HepG2 (cell line): Measurements from ENCODE around the gene ST14. TPM values are rescaled to one million over a fixed set of nuclear protein-coding genes. Genes with fewer than 3 reads are reported as not detected.

Experiments
- ISL2 ChIP-seq: sonication (generic); formaldehyde crosslinking; IDR thresholded peaks from 2 replicates; pipeline ENCODE4 v1.5.0; 2020; ENCODE audit warnings: missing genetic modification reagents
- KDM3A ChIP-seq: IDR thresholded peaks from 2 replicates; pipeline ENCODE4 v1.6.1; 2018; ENCODE audit warnings: low read depth, missing compliant biosample characterization
- MED1 ChIP-seq: sonication (generic); formaldehyde crosslinking; IDR thresholded peaks from 2 replicates; pipeline ENCODE4 v1.4.0; 2020; ENCODE audit warnings: missing genetic modification reagents
- RBAK ChIP-seq: sonication (generic); formaldehyde crosslinking; IDR thresholded peaks from 2 replicates; pipeline ENCODE4 v1.5.1; 2020; ENCODE audit warnings: mild to moderate bottlenecking, missing genetic modification reagents
- SIX1 ChIP-seq: sonication (generic); formaldehyde crosslinking; IDR thresholded peaks from 2 replicates; pipeline ENCODE4 v1.4.0; 2020; ENCODE audit warnings: missing genetic modification reagents, borderline replicate concordance
- THYN1 ChIP-seq: sonication (generic); formaldehyde crosslinking; IDR thresholded peaks from 2 replicates; pipeline ENCODE4 v1.8.1; 2023; ENCODE audit warnings: low read depth, mild to moderate bottlenecking, moderate library complexity, missing genetic modification reagents, borderline replicate concordance
- ZBTB7B ChIP-seq: sonication (generic); formaldehyde crosslinking; IDR thresholded peaks from 2 replicates; pipeline ENCODE4 v1.4.0; 2020; ENCODE audit warnings: missing genetic modification reagents
- ZNF205 ChIP-seq: IDR thresholded peaks from 2 replicates; pipeline ENCODE4 v1.6.1; 2018; ENCODE audit warnings: missing biosample characterization, missing genetic modification reagents
- ZNF225 ChIP-seq: sonication (generic); formaldehyde crosslinking; IDR thresholded peaks from 2 replicates; pipeline ENCODE4 v1.4.0; 2020; ENCODE audit warnings: mild to moderate bottlenecking, missing genetic modification reagents
- ZNF468 ChIP-seq: sonication (generic); formaldehyde crosslinking; IDR thresholded peaks from 2 replicates; pipeline ENCODE4 v1.8.0; 2022; ENCODE audit warnings: mild to moderate bottlenecking, moderate library complexity, missing genetic modification reagents
- ZNF713 ChIP-seq: sonication (generic); formaldehyde crosslinking; IDR thresholded peaks from 2 replicates; pipeline ENCODE4 v1.4.0; 2020; ENCODE audit warnings: mild to moderate bottlenecking, missing genetic modification reagents
- polyA plus RNA-seq, 8 experiments: library from polyadenylated mRNA; depleted of rRNA in 3 of 8; stranded (reverse) in 7 of 8; unstranded in 1 of 8; fragments of >200 nt; fragmentation: Illumina TruSeq in 4 of 8; extraction: Trizol in 4 of 8; gene quantifications; 2 replicates each; pipeline versions ENCODE4 v1.2.1 to v1.2.3, GENCODE V29; 2011 to 2016; ENCODE audit warnings: low read depth in 4 of 8, missing spikeins in 1 of 8, mixed read lengths in 1 of 8; ENCODE audit not compliant: insufficient read depth in 1 of 8
- total RNA-seq, 5 experiments: library from RNA; depleted of rRNA; stranded (reverse); fragments of >200 nt; fragmentation: Illumina TruSeq; extraction: Trizol; gene quantifications; 2 replicates each; pipeline ENCODE4 v1.2.3, GENCODE V29; 2016; ENCODE audit warnings: low read depth in 1 of 5
- TF ChIP-seq, protein P1 (sequence below): sonication (generic); formaldehyde crosslinking; IDR thresholded peaks from 2 replicates; pipeline ENCODE4 v1.9.0; 2021; ENCODE audit warnings: missing genetic modification reagents, borderline replicate concordance
- TF ChIP-seq, protein P2 (sequence below): sonication (generic); formaldehyde crosslinking; IDR thresholded peaks from 2 replicates; pipeline ENCODE4 v1.4.0; 2020; ENCODE audit warnings: missing genetic modification reagents, borderline replicate concordance
- TF ChIP-seq, protein P3 (sequence below): sonication (generic); formaldehyde crosslinking; IDR thresholded peaks from 2 replicates; pipeline ENCODE4 v1.8.0; 2022; ENCODE audit warnings: missing genetic modification reagents, mild to moderate bottlenecking, borderline replicate concordance
- TF ChIP-seq, protein P4 (sequence below), 2 experiments: IDR thresholded peaks; 2 replicates each; pipeline ENCODE4 v1.6.1; 2011 to 2012; ENCODE audit warnings: low read length in 2 of 2, borderline replicate concordance in 1 of 2, low read depth in 1 of 2, mild to moderate bottlenecking in 1 of 2, moderate library complexity in 1 of 2
- TF ChIP-seq, protein P5 (sequence below): sonication (generic); formaldehyde crosslinking; IDR thresholded peaks from 2 replicates; pipeline ENCODE4 v1.8.0; 2022; ENCODE audit warnings: missing genetic modification reagents, mild to moderate bottlenecking, inconsistent platforms, borderline replicate concordance

ST14 gene
- total and polyA plus RNA-seq, 2 of the 13 experiments (the other 11 are each of a cell fraction or from before 2014, with no cell fraction given) = 0.88 to 1.4 TPM

DNA sequence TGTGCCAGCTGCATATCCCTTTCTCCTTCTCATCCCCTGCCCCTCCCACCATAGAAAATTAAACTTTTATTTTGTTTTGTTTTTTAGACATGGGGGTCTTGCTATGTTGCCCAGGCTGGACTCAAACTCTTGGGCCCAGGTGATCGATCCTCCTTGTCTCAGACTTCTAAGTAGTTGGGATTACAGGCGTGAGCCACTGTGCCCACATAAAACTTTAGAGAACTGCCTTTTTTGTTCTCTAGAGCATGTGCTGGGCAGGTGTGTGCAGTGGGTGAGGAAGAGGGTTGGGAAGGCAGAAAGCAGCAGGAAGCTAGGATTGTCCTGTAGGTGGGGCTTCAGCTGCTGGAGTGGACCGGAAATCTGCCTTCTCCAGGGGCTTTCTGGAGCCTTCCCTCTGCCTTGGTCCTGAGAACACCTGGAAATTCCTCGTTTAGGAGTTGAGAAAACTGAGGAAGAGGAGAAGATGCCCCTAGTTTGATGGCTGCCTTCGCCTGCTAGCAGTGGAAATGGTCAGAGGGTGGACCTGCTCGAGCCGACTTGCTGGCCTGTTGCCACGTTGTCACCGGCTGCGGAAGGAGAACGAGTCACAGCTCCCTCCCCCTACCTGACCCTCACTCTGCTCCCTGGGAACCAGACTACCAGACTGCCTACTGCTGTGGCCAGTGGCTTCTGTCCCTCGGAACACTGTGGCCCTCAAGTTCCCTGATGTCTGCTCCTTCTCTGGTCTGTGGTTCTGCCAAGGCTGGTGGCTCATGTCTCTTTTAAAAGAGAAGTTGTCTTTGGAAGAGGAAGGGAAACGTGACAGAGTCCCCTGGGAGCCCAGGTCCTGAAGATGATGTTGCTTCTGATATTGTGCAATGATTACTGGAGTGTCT, 4.0 kb downstream of the ST14 start (continued):
- no peak for TF ChIP-seq RBAK (CRISPR knock-in tag)
- TF ChIP-seq, protein P1, sequence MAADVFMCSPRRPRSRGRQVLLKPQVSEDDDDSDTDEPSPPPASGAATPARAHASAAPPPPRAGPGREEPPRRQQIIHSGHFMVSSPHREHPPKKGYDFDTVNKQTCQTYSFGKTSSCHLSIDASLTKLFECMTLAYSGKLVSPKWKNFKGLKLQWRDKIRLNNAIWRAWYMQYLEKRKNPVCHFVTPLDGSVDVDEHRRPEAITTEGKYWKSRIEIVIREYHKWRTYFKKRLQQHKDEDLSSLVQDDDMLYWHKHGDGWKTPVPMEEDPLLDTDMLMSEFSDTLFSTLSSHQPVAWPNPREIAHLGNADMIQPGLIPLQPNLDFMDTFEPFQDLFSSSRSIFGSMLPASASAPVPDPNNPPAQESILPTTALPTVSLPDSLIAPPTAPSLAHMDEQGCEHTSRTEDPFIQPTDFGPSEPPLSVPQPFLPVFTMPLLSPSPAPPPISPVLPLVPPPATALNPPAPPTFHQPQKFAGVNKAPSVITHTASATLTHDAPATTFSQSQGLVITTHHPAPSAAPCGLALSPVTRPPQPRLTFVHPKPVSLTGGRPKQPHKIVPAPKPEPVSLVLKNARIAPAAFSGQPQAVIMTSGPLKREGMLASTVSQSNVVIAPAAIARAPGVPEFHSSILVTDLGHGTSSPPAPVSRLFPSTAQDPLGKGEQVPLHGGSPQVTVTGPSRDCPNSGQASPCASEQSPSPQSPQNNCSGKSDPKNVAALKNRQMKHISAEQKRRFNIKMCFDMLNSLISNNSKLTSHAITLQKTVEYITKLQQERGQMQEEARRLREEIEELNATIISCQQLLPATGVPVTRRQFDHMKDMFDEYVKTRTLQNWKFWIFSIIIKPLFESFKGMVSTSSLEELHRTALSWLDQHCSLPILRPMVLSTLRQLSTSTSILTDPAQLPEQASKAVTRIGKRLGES (CRISPR knock-in tag) = no peak
- no peak for TF ChIP-seq ZNF205 (CRISPR knock-in tag)
- no peak; the same call in 1 of the 2 replicates for TF ChIP-seq KDM3A (CRISPR knock-in tag)
- no peak for TF ChIP-seq ZNF468
- TF ChIP-seq THYN1 = no peak
- peak; percentile 58 for TF ChIP-seq MED1 (CRISPR knock-in tag)
- TF ChIP-seq, protein P2, sequence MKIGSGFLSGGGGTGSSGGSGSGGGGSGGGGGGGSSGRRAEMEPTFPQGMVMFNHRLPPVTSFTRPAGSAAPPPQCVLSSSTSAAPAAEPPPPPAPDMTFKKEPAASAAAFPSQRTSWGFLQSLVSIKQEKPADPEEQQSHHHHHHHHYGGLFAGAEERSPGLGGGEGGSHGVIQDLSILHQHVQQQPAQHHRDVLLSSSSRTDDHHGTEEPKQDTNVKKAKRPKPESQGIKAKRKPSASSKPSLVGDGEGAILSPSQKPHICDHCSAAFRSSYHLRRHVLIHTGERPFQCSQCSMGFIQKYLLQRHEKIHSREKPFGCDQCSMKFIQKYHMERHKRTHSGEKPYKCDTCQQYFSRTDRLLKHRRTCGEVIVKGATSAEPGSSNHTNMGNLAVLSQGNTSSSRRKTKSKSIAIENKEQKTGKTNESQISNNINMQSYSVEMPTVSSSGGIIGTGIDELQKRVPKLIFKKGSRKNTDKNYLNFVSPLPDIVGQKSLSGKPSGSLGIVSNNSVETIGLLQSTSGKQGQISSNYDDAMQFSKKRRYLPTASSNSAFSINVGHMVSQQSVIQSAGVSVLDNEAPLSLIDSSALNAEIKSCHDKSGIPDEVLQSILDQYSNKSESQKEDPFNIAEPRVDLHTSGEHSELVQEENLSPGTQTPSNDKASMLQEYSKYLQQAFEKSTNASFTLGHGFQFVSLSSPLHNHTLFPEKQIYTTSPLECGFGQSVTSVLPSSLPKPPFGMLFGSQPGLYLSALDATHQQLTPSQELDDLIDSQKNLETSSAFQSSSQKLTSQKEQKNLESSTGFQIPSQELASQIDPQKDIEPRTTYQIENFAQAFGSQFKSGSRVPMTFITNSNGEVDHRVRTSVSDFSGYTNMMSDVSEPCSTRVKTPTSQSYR (CRISPR knock-in tag) = peak; percentile 56; the same call in 1 of the 2 replicates
- TF ChIP-seq SIX1 (CRISPR knock-in tag) = no peak
- TF ChIP-seq, protein P3, sequence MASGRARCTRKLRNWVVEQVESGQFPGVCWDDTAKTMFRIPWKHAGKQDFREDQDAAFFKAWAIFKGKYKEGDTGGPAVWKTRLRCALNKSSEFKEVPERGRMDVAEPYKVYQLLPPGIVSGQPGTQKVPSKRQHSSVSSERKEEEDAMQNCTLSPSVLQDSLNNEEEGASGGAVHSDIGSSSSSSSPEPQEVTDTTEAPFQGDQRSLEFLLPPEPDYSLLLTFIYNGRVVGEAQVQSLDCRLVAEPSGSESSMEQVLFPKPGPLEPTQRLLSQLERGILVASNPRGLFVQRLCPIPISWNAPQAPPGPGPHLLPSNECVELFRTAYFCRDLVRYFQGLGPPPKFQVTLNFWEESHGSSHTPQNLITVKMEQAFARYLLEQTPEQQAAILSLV (CRISPR knock-in tag) = no peak
- no peak for TF ChIP-seq ZNF713 (CRISPR knock-in tag)
- TF ChIP-seq ISL2 (CRISPR knock-in tag) = peak; percentile 39; the same call in 1 of the 2 replicates
- TF ChIP-seq ZNF225 (CRISPR knock-in tag) = peak; percentile 57; the same call in 1 of the 2 replicates
- TF ChIP-seq, protein P4, sequence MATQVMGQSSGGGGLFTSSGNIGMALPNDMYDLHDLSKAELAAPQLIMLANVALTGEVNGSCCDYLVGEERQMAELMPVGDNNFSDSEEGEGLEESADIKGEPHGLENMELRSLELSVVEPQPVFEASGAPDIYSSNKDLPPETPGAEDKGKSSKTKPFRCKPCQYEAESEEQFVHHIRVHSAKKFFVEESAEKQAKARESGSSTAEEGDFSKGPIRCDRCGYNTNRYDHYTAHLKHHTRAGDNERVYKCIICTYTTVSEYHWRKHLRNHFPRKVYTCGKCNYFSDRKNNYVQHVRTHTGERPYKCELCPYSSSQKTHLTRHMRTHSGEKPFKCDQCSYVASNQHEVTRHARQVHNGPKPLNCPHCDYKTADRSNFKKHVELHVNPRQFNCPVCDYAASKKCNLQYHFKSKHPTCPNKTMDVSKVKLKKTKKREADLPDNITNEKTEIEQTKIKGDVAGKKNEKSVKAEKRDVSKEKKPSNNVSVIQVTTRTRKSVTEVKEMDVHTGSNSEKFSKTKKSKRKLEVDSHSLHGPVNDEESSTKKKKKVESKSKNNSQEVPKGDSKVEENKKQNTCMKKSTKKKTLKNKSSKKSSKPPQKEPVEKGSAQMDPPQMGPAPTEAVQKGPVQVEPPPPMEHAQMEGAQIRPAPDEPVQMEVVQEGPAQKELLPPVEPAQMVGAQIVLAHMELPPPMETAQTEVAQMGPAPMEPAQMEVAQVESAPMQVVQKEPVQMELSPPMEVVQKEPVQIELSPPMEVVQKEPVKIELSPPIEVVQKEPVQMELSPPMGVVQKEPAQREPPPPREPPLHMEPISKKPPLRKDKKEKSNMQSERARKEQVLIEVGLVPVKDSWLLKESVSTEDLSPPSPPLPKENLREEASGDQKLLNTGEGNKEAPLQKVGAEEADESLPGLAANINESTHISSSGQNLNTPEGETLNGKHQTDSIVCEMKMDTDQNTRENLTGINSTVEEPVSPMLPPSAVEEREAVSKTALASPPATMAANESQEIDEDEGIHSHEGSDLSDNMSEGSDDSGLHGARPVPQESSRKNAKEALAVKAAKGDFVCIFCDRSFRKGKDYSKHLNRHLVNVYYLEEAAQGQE (IDR thresholded peaks at IDR 0.05; ENCODE audit: borderline replicate concordance in 1 of 2, low read depth in 1 of 2, low read length in 2 of 2) = no peak
- TF ChIP-seq ZBTB7B = no peak; the same call in 1 of the 2 replicates
- TF ChIP-seq, protein P5, sequence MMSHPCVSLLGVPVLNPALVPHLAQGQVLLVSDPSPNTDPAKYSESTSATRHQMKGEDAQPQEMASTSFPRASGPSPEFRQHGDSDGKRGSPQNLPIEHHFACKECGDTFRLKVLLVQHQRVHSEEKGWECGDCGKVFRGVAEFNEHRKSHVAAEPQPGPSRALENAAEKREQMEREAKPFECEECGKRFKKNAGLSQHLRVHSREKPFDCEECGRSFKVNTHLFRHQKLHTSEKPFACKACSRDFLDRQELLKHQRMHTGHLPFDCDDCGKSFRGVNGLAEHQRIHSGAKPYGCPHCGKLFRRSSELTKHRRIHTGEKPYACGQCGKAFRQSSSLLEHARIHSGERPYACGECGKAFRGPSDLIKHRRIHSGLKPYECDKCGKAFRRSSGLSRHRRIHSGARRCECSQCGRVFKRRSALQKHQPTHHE (CRISPR knock-in tag) = no peak; the same call in 1 of the 2 replicates
